ENCODE results near the gene CTBS.

GRCh38 chr1:84606977-84607376 lies 32.7 kb upstream of the CTBS start:
- TF ChIP-seq POLR2A (IDR thresholded peaks at IDR 0.05) (no peak), CTCF (IDR thresholded peaks at IDR 0.05) (no peak)
